ENCODE results near the gene NAV3. TPM values are rescaled to one million over a fixed set of nuclear protein-coding genes. Genes with fewer than 3 reads are reported as not detected.

Gene NAV3
- total and polyA plus RNA-seq, 2 experiments from 2014 or later = 4.0 to 12.0 TPM

- Histone ChIP-seq H2AFZ (no peak overlapping the region), H3K79me2 (replicated peaks; ENCODE audit: insufficient read depth) (no peaks in the 10 kb centered on the region), H4K20me1 (replicated peaks; ENCODE audit: insufficient read depth) (no peaks in the 10 kb centered on the region), H3F3A (replicated peaks; ENCODE audit: low read depth) (no peaks in the 10 kb centered on the region), H3K27me3 (ENCODE audit: insufficient read depth) (no peaks in the 10 kb centered on the region), H3K27ac (ENCODE audit: low read depth) (no peak overlapping the region), H3K36me3 (ENCODE audit: insufficient read depth) (no peaks in the 10 kb centered on the region), H3K4me2 (no peak overlapping the region), H3K4me1 (ENCODE audit: insufficient read depth) (no peaks in the 10 kb centered on the region), H3K9me2 (ENCODE audit: insufficient read depth) (no peaks in the 10 kb centered on the region), H3K4me3 (no peak overlapping the region)
- no peak overlapping the region for H3K4me3 Mint-ChIP-seq
- no peak for ATAC-seq
- peaks cover 4% of the 10 kb centered on the region; the same call in 1 of the 3 replicates for H3K9me3 Mint-ChIP-seq
- no peak overlapping the region for H3K27ac Mint-ChIP-seq
- DNase-seq (ENCODE audit: low spot score) = no peak
- no peaks in the 10 kb centered on the region for H3K4me1 Mint-ChIP-seq
- H3K36me3 Mint-ChIP-seq (ENCODE audit: low read depth) = no peaks in the 10 kb centered on the region
- no peak for TF ChIP-seq STAT1 (IDR thresholded peaks at IDR 0.05; ENCODE audit: unreplicated experiment)
- TF ChIP-seq REST (IDR thresholded peaks at IDR 0.05; ENCODE audit: unreplicated experiment) = no peak
- TF ChIP-seq NANOG (IDR thresholded peaks at IDR 0.05; ENCODE audit: borderline replicate concordance) = no peak
- TF ChIP-seq EZH2 (IDR thresholded peaks at IDR 0.05; ENCODE audit: low read depth, unreplicated experiment) = no peak
- TF ChIP-seq ETS1 (IDR thresholded peaks at IDR 0.05) = no peak
- TF ChIP-seq JUNB (IDR thresholded peaks at IDR 0.05; ENCODE audit: unreplicated experiment) = no peak
- TF ChIP-seq ZNF462 (CRISPR knock-in tag; IDR thresholded peaks at IDR 0.05) = no peak
- TF ChIP-seq ZNF114 (CRISPR knock-in tag; IDR thresholded peaks at IDR 0.05) = no peak
- no peak for TF ChIP-seq ZNF331 (CRISPR knock-in tag; IDR thresholded peaks at IDR 0.05; ENCODE audit: low read depth)
- TF ChIP-seq POLR2AphosphoS5 (IDR thresholded peaks at IDR 0.05; ENCODE audit: low read depth) = no peak
- TF ChIP-seq CREB1 (CRISPR knock-in tag; IDR thresholded peaks at IDR 0.05; ENCODE audit: low read depth) = no peak
- TF ChIP-seq CTCF (conservative IDR thresholded peaks at IDR 0.05; ENCODE audit: low read depth in 2 of 2) = no peak
- no peak for TF ChIP-seq EZH2phosphoT487 (IDR thresholded peaks at IDR 0.05; ENCODE audit: unreplicated experiment)
- H3K27me3 Mint-ChIP-seq (ENCODE audit: insufficient read depth, low read depth, poor library complexity) = no peaks in the 10 kb centered on the region
Measured at GRCh38 chr12:77821699-77822203, 8.9 kb upstream of the NAV3 start.
